Activated T-cell treated with anti-CD3 and anti-CD28 coated beads, Interleukin-2, amount 50 U/mL, for 1 hour (primary cell): ENCODE data around the gene FAM13C.
"Not testable (repeated sequence)": the region's sequence is repeated elsewhere in the genome, so short reads cannot be mapped to it uniquely, and the experiment has no call there.

Experiments
- DNase-seq: peaks from one replicate; pipeline ENCODE4 v3.0.0-alpha.2; 2020

FAM13C gene

GRCh38 chr10:59362144-59362958 is at the start of gene FAM13C:
FAM13C (minus strand) TSS chr10:59362549; CDS start chr10:59362460, 89 bp downstream.
- DNase-seq: peak; percentile 18

GRCh38 chr10:59405235-59405634 is 42.9 kb upstream of the FAM13C start:
- DNase-seq: no peak

GRCh38 chr10:59400214-59400613 is 37.9 kb upstream of the FAM13C start:
- no peak for DNase-seq

- DNase-seq: not testable (repeated sequence)
Measured at GRCh38 chr10:59399329-59399728, 37.0 kb upstream of the FAM13C start.

GRCh38 chr10:59397961-59398360 is 35.6 kb upstream of the FAM13C start:
- DNase-seq: no peak

- no peak for DNase-seq
Measured at GRCh38 chr10:59395984-59396383, 33.6 kb upstream of the FAM13C start.

- no peak for DNase-seq
Measured at GRCh38 chr10:59393349-59393748, 31.0 kb upstream of the FAM13C start.

GRCh38 chr10:59391060-59391459 is 28.7 kb upstream of the FAM13C start:
- DNase-seq: no peak

GRCh38 chr10:59388671-59388976 is 26.3 kb upstream of the FAM13C start:
- DNase-seq: no peak

- DNase-seq: no peak
Measured at GRCh38 chr10:59387951-59388670, 25.8 kb upstream of the FAM13C start.

GRCh38 chr10:59384761-59385160 is 22.4 kb upstream of the FAM13C start:
- DNase-seq: no peak

GRCh38 chr10:59383908-59384307 is 21.6 kb upstream of the FAM13C start:
- DNase-seq: no peak

GRCh38 chr10:59383436-59383835 is 21.1 kb upstream of the FAM13C start:
- no peak for DNase-seq

GRCh38 chr10:59382831-59383295 is 20.5 kb upstream of the FAM13C start:
- DNase-seq: no peak

- no peak for DNase-seq
Measured at GRCh38 chr10:59381687-59382086, 19.3 kb upstream of the FAM13C start.

- DNase-seq: no peak
Measured at GRCh38 chr10:59376846-59377245, 14.5 kb upstream of the FAM13C start.

GRCh38 chr10:59375990-59376389 is 13.6 kb upstream of the FAM13C start:
- no peak for DNase-seq

- no peak for DNase-seq
Measured at GRCh38 chr10:59374916-59375315, 12.6 kb upstream of the FAM13C start.

GRCh38 chr10:59373071-59373470 is 10.7 kb upstream of the FAM13C start:
- no peak for DNase-seq

GRCh38 chr10:59372543-59372942 is 10.2 kb upstream of the FAM13C start:
- DNase-seq: no peak

GRCh38 chr10:59366290-59366689 is 3.9 kb upstream of the FAM13C start:
- no peak for DNase-seq

- DNase-seq: no peak
Measured at GRCh38 chr10:59363446-59363958, 1.2 kb upstream of the FAM13C start.

GRCh38 chr10:59362959-59363381 is 621 bp upstream of the FAM13C start:
- no peak for DNase-seq

GRCh38 chr10:59361663-59362143 is 646 bp downstream of the FAM13C start:
- no peak for DNase-seq
